Colon (tissue), 2 donors: ENCODE measurements around the gene AKIRIN1.
"Not testable (repeated sequence)": the region's sequence is repeated elsewhere in the genome, so short reads cannot be mapped to it uniquely, and the experiment has no call there.

Source experiments
- FAIRE-seq: peaks from 2 replicates; lab custom pipeline; 2012; peaks lifted over from hg19 to GRCh38; lab: Jason Lieb, UNC
- donor health status: control.
- donor health status: control.

The AKIRIN1 gene

DNA sequence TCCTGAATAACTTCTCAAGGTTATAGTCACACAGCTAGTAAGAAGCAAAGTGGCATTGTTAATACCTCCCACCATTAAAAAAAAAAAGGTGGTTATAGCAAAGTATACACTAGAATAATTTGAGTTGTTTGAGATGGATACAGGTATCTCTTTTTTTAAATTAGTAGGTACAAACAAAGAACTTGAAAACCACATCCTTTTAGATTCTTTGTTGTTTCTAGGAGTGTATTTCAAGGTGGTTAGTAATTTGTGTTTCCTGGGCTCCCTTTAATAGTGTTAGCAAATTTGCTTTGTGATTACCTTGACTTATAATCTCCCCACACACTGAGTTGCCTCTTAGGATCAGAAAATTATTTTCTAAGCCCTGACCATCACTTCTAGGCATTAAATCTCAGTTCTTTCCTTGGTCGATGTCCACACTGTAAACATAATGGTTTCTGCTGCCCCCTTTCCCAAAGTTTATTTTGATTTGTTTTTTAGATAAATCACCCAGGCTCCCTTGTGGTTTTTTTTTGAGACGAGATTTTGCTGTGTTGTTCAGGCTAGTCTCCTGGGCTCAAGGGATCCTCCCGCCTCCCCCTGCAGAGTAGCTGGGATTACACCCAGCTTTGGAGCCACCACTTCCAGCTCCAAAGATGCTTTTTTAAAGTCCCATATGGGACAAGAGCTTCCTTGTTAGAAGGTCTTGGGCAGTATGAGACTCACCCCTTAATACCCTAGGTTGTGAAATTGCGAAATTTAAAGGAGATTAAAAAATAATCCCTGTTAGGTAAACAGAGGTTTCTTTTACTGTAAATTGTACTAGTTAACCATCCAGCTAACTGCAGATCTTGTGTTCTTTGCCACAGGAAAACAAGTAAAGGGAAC, 6.2 kb downstream of the AKIRIN1 start:
- peak; percentile 10 for FAIRE-seq

DNA sequence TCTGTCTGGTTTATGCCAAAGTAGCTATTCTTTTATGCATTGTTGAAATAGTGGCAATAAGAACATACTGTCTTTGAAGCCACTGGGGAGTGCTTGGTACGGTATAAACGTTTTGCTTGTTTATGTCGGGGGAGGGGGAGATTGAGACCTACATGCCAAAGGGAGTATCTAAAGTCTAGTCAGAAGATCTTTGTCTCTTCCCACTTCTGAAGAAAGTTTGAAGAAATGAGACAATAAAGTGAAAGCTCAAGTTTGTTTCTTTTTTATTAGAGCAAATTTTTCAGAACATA, 6.8 kb downstream of the AKIRIN1 start:
- FAIRE-seq, result no peak

DNA sequence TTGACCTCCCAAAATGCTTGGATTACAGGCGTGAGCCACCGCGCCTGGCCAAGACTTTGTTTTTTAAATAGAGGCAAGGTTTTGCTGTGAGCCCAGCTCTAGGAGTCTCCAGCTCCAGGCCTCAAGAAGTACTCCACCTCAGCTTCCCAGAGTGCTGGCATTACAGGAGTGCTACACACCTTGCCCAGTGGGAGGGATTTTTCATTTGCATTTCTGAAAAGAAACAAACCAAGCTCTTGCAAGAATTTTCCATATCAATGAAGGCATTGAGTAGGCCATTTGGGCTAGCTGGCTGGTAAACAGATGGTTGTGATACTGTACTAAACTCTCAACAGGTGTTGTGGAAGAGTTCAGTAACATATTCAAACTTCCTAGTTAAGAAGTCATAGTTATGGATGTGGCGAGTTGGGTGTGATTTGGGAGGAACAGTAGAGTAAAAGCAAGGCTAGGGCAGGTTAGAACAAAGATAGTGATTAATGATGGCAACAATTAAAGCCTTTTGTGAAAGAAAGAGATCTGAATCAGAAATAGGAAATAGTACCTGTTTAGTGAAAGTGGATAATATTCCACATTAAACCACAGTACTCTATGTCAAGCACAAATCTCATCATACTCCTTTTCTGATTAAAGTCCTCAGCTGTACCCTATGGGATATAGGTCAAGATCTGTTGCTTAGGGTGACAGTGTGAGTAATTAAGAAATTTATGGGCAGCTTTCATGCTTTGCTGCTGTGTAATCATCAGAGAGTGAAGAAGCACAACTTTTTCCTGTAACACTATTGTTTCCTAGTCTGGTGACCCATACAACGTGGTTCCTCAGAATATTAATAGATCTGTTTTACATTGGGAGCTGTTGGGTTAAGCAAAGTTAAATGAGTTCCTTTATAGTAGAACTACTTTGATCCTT, 10.7 kb downstream of the AKIRIN1 start:
- FAIRE-seq, result no peak

- no peak for FAIRE-seq
These were observed 12.2 kb downstream of the AKIRIN1 start for GRCh38 chr1:39003281-39003680.

DNA sequence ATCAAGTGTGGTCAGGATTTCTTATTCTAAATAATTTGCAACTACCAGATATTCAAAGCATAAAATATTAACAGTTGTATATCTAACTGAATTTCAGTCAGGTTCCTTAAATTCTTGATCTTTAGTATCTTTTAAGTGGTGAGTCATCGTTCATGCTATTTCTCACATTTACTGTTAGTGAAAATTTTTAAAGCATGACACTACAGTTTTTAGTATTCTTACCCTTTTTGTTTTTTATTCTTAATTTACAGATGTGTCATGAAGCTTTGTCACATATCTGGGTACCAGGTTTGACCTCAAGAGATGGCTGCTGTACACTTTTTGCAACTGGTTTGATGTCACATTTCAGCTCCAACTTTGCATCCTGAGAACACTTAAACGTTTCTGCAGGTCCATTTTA, 12.7 kb downstream of the AKIRIN1 start:
- FAIRE-seq, result no peak

DNA sequence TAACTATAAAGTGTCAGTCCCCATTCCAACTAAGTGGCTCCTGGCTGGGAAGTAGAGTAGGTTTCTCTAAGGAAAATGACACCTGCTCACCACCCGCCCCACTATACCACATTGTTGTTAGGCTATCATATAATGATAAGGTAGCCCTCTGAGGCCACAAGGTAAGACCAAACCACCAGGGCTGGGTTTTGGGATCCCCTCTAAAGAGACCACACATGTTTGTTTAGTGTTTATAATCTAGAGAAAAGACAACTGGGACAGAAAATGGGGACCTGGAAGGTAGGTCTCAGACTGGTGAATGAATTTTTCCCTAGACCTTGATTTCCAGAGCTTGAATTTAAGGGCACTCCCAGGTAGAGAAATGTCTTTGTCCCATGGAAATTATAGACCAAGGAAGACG, 15.2 kb downstream of the AKIRIN1 start:
- no peak for FAIRE-seq

DNA sequence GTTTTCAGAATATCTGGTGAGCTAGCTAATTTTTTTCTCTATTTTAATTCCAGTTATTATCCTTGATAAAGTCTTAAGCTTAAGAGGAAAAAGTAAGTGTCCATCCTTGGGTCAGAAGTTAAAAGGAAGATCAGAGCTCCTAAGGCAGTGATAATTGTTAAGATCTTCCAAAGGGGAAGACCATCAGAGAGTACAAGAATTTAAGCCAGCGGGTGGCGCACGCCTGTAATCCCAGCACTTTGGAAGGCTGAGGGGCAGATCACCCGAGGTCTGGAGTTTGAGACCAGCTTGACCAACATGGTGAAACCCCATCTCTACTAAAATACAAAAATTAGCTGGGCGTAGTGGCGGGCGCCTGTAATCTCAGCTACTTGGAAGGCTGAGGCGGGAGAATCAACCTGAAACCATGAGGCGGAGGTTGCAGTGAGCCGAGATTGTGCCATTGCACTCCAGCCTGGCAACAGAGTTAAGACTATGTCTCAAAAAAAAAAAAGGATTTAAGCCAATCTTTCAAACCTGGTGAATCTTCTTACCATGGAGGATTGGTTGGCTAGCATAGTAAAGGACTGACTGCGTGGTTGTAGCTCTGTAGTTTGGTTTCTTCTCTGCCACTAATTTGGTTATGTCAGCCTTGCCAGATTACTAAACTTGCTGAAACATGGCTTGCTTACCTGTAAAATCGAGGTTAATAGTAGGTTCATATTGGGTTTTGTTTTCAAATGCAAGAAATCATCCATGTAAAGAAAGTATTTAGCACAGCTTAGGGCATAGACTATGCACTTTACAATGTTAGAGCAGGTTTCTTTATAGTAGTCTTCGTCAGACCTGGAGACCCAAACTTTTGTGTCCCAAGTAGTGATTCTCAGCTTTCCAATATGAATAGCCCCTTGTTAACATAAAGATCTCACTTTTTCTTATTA, 15.9 kb downstream of the AKIRIN1 start:
- FAIRE-seq, result no peak

DNA sequence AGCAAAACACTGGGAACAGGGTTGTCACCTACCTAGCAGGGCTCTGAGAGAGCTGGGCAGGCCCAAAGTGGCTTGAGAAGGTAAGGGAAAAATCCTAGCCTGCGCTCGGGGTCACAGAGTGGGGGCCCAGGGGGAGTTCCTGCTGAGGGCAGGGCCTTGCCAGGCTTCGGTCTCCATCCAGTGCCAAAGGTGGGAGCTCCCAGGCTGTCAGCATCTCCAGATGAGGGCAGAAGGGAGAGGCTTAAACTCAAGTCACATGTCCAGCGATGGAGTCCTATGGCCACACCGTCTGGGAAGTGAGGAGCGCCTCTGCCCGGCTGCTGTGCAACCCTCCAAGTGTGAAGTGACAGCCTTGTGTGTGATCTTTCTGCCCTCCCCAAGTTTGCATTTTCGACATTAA, 23.9 kb downstream of the AKIRIN1 start:
- FAIRE-seq, result not testable (repeated sequence)

- FAIRE-seq, result no peak
These were observed 25.6 kb downstream of the AKIRIN1 start for GRCh38 chr1:39016604-39017171.

- no peak for FAIRE-seq
These were observed 26.2 kb downstream of the AKIRIN1 start for GRCh38 chr1:39017266-39017665.

GRCh38 chr1:39020494-39020893, 29.4 kb downstream of the AKIRIN1 start:
- FAIRE-seq, result not testable (repeated sequence)

DNA sequence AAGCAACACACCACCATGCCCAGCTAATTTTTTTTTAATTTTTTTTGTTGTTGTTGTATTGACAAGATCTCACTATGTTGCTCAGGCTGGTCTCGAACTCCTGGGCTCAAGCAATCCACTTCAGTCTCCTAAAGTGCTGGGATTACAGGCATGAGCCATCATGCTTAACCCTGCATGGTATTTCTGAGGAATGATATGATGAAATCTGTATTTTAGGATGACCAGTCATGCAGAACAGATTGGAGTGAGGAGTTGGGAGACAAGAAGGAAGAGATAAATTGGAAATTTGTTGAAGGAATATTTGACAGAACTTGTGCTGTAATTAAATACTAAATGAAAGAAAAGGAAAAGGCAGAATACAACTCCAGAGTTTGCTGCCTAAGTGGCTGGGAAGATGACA, 30.4 kb downstream of the AKIRIN1 start:
- no peak for FAIRE-seq

DNA sequence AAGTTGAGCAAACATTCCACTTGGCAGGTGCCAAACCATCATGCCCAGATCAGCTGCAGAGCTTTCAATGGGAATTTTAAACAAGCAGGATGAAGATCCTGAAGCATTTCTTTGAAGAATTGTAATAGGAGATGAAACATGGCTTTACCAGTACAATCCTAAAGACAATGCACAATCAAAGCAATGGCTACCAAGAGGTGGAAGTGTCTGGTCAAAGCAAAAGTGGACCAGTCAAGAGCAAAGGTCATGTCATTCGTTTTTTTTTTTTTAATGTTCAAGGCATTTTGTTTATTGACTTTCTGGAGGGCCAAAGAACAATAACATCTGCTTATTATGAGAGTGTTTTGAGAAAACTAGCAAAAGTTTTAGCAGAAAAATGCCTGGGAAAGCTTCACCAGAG, 32.1 kb downstream of the AKIRIN1 start:
- FAIRE-seq, result no peak

DNA sequence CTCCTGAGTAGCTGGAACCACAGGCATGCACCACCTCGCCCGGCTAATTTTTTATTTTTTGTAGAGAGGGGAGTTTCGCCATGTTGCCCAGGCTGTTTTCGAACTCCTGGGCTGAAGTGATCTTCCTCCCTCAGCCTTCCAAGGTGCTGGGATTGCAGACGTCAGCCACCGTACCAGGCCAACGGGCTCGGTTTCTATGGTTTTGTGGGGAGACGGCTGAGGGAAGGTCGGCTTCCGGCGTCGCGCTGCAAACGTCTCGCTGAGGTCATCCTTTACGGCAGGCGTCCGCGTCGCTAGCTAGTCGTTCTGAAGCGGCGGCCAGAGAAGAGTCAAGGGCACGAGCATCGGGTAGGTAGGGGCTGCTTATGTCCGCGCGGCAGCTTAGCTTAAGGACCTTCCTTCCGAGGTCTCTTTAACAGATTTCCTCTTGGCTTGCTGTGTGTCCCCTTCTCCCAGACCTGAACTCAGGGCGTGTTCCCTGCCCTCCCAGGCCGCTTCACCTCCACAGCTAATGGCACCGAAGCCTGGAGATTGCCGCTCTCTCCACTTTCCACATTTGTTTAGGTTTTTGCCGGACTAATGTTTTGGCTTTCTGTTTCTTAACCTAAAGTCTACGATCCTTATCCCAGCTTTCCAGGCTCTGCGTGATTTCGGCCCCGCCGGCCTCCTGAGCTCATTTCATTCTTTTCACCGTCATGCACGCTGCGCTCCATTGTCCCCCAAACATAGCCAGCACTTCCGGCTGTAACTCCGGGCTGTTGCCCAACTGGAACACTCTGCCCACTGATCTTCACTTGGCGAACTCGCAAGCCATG, 35.2 kb downstream of the AKIRIN1 start, which contains the start of gene NDUFS5:
Gene NDUFS5, plus strand, starts transcription at position 300 of the 815 bp plus-strand sequence. CDS start 2,375 bp downstream, outside the sequence.
- FAIRE-seq, result no peak

GRCh38 chr1:39026866-39027507, 35.9 kb downstream of the AKIRIN1 start:
- FAIRE-seq, result no peak

- no peak for FAIRE-seq
These were observed 43.1 kb downstream of the AKIRIN1 start for GRCh38 chr1:39034114-39034654.

DNA sequence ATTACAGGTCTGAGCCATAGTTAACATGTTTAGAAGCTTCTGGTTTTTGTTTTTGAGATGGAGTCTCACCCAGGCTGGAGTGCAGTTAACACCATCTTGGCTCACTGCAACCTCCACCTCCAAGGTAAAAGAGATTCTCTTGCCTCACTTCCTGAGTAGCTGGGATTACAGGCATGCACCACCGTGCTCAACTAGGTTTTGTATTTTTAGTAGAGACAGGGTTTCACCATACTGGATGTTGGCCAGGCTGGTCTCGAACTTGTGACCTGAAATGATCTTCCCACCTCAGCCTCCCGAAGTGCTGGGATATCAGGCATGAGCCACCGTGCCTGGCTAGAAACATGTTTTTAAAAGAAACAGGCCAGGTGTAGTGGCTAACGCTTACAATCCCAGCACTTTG, 45.6 kb downstream of the AKIRIN1 start:
- FAIRE-seq, result no peak

DNA sequence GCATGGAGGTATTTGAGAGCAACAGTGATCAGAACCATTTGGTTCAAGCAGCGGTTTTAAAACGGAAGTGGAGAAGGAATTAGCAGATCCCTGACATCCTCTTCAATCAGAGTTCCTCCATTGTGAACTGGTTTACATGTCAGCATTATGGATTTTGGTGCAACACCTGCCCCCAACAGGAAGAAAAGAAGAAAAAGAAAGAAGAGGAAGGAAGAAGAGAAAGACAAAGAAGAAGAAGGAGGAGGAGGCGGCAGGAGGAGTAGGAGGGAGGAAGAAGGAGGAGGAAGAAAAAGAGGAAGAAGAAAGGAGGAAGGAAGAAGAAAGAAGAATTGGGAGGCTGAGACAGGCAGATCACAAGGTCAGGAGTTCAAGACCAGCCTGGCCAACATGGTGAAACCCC, 52.4 kb downstream of the AKIRIN1 start:
- no peak for FAIRE-seq

DNA sequence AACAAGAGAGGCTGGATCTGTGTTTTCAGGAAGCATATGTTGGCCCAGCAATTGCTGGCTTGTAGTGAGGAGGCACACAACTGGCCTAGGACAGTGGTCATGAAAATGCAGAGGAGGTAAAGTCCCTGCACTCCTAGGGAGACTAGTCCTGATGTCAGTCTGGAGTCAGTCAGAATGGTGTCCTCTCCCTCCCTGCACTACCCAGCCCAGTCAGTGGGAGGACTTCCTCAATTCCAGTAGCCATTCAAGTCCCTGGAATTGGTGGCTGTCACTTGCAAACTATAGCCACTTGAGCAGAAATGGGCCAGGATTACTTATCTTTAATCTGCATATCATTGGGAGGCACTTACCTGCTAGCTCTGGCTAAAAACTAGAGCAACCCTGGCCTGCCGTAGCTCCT, 53.7 kb downstream of the AKIRIN1 start:
- no peak for FAIRE-seq

- no peak for FAIRE-seq
These were observed 54.2 kb downstream of the AKIRIN1 start for GRCh38 chr1:39045231-39045630.
